ENCODE results near the gene PTPRG.

Gene PTPRG

DNA sequence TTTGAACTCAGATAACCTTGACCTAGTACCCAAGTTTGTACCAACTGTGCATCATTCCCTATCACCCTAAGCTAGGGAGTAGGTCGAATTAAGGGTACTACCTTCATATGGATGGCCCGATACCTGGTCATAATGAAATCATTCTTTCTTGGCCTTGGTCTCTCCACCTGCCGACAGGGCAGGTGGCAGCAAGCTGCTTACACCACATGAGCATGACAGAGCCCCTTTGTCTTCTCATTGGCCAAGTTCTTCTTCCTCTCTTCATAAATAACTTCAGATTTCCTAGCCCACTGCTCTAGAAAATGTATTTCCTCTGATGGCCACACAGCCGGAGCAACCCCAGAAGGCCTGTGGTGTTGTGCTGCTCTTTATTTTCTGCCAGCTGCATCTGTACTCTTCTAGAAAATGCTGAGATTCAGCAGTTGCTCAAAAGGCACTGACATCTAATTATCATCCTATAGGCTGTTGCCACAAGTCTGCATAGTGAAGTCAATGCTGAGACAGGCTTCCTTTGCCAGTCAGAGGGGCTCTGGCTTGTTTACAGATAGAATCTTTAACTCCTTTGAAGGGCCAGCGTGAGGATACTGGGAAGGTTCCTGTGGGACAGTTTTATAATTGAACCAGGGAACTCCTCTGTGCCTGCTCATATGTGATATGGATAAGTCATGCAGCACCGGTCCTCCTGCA lies 304.2 kb downstream of the PTPRG start:
- no peak for DNase-seq (ENCODE audit: low read depth)

- DNase-seq (ENCODE audit: low read depth): no peak
Observed at GRCh38 chr3:61866153-61866542, 304.8 kb downstream of the PTPRG start.

GRCh38 chr3:61866961-61867461 lies 305.6 kb downstream of the PTPRG start:
- DNase-seq (ENCODE audit: low read depth): no peak

- DNase-seq (ENCODE audit: low read depth): no peak
Observed at GRCh38 chr3:61868499-61868898, 307.1 kb downstream of the PTPRG start.

DNA sequence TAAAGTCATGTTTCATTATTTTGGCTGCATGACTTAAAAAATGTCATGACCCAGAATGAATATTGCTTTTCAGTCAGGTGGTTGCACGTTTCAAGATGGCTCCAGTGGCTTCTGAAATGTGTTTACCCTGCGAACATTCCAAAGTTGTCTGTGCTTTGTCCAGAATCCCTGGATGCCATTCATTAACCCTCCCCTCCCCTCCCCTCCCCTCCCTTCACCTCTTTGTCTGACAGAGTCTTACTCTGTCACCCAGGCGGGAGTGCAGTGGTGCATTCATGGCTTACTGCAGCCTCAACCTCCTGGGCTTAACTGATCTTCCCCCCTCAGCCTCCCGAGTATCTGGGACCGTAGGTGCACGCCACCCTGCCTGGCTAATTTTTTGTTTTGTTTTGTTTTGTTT lies 308.0 kb downstream of the PTPRG start:
- DNase-seq (ENCODE audit: low read depth): no peak

DNA sequence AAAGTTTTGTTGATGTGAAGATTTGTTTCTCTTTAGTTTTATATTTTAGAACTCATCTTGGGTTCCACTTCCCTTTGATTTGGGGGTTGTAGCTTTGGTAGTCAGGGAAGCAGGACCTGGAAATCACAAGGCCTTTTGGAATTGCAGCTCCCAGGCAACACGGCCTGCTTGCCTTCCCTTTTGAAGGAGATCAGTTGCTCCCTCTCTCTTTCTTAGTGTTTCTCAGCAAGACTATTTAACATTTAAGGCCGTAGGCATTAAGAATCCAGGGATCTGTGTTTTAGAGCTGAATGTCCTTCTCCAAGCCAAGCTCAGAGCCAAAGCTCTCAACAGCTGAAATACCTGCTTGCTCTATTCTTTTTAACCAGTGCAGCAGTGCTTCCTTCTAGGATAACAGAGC lies 310.3 kb downstream of the PTPRG start:
- DNase-seq (ENCODE audit: low read depth): no peak

DNA sequence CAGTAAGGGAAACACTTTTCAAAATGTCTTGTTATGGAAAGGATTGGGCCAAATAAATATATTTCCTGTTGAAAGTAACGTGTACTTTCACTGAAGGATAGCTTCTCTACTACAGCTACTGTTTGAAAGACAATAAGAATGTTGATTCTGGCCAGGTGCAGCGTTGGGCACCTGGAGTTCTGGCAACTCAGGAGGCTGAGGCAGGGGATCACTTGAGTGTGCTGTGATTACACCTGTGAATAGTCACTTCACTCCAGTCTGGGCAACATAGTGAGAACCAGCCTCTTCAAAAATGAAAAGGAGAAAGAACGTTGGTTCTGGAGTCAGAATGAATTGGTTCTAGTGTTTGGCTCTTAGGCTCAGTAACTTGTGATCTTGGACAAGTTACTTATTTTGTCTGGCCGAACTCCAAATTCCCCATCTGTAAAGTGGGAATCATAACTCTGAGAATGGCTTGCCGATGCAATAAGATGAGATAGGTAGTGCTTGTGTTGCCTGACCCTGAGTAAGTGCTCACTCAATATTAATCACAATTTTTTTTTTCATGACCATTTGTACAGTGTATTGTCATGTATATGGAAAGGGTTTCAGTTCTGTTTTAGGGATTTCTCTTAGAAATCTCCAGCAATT lies 310.8 kb downstream of the PTPRG start:
- no peak for DNase-seq (ENCODE audit: low read depth)

DNA sequence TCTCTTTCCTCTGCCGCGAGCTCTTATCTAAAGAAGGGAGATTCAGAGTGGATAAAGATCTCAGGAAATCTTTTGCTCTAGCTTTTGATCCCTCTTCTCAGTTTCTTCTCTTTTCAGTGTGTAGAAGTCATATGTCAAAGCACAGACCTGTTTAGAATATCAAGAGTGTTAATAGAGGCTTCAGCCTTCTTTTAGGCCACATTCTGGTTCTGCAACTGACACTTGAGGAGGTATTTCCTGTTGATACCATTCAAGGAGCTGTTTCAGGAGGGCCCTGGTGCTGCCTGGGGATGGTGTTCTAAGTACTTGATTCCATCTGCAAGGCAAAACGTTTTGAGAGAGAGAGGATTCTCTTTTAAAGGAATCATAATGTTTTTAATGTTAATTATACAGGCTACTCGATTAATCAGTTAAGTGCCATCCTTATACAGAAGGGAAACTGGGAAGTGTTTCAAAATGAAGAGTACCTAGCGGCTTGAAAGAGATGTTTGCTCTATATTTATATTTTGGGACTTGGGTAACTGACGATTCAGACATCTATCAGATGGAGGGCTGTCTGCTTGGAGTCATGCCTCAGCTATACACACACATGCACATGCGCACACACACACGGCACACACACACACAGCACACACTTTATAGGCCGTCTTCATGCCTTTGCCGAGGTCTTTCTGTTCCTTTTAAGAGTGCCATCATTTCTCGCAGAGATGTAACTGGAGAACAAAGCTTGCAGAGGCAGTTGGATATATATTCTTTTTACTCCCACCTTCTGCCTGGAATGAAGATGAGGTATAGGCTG lies 313.9 kb downstream of the PTPRG start:
- no peak for DNase-seq (ENCODE audit: low read depth)

GRCh38 chr3:61875976-61876671 lies 314.8 kb downstream of the PTPRG start:
- DNase-seq (ENCODE audit: low read depth): no peak

DNA sequence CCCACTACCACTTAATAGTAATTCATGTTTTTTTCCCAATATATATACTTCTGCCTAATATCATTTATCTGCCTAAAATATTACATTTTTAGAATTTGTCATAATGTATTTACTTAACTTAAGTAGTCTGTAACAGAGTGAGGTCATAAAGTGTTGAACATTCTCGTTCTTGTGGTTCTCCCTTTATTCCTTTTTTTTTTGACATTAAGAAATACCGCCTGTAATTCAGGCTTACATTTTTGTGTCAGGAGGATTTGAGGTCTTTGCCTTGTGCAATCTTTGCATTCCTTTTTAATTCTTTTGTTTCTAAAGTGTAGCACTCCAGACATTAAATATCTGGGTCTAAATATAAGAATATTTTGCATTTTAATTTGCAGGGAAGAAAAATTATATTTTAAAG lies 315.4 kb downstream of the PTPRG start:
- DNase-seq (ENCODE audit: low read depth): no peak

GRCh38 chr3:61877359-61878138 lies 316.2 kb downstream of the PTPRG start:
- no peak for DNase-seq (ENCODE audit: low read depth)

DNA sequence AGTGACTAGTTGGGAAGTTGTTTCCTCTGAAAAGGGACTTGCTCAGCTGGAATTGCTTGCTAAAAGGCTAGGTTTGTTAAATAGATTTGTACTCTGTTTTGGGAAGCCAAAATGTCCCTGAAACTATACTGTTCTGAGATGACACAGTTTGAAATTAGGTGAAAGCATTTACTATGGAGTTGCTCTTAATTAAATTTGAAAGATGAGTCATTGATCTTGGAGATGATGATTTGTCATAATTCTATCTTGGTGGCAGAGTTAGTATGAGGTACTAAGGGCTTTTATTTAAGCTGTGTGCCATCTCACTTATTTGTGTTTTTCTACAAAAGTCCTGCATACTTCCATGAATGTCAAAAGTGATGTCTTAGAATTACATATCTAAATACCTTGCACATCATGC lies 320.9 kb downstream of the PTPRG start:
- no peak for DNase-seq (ENCODE audit: low read depth)

DNA sequence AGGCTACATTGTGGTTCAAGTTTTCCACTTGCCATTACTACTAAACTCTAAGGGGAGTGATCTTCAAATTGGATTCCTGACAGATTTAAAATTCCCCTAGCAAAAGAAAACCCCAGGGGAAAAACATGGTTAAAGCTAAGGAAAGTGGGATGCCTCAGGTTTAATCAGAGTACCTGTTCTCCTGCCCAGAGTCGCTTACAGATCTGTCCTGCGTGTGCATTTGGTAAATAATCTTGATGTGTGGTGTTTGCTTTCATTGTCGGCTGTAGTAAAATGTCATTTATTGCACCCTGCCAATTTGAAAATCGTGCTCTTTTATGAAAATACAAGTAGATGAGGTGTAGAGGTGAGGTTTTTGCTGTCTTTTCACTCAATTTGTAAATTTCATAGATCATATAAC lies 323.4 kb downstream of the PTPRG start:
- no peak for DNase-seq (ENCODE audit: low read depth)

DNA sequence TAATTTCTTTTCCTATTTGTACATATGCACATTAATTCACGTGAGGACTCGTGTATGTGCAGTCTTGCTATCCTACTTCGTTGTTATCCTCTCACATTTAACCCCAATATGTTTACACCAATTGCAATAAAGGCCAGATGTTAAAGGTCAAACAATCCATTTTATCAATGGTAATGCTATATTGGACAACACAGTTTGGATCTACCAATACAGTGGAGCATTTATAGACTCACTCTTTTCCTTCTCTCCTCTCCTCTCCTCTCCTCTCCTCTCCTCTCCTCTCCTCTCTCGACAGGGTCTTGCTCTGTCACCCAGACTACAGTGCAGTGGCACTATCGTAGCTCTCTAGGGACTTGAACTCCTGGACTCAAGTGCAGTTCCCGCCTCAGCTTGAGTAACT lies 324.0 kb downstream of the PTPRG start:
- no peak for DNase-seq (ENCODE audit: low read depth)

DNA sequence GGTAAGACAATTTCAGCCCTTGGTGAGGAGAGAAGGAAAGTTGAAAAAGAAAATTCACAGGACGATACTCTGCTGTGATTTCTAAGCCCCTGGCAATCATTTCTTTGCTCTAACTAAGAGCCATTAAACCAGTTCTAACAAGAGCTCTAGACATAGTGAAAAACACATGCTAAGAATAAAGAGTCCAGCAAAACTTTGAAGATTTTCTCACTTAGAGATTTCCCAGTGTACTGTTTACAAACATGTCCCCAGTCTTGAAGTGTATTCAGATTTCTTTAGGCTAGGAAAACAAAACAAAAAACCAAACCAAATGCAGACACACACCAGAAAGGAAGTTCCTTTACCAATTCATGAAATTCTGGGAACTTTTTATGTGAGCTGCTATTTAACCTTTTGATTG lies 325.8 kb downstream of the PTPRG start:
- no peak for DNase-seq (ENCODE audit: low read depth)

DNA sequence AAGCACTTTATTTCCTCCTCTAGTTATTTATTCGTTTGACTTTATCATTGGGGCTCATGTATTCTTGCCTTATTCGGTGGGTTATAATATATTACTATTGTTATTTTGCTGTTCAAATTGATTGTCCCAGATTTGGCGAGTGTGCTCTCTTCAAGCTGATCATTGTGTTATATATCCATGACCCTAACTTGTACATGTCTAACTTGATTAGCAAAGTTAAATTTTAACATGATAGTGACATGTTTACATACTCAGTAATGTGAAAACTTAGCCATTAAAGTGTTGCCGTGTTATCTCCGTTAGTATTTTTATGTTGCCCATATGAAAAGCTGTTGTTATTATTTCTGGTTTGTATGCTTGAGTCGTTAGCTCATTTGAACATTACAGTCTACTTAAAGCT lies 327.9 kb downstream of the PTPRG start:
- DNase-seq (ENCODE audit: low read depth): no peak

DNA sequence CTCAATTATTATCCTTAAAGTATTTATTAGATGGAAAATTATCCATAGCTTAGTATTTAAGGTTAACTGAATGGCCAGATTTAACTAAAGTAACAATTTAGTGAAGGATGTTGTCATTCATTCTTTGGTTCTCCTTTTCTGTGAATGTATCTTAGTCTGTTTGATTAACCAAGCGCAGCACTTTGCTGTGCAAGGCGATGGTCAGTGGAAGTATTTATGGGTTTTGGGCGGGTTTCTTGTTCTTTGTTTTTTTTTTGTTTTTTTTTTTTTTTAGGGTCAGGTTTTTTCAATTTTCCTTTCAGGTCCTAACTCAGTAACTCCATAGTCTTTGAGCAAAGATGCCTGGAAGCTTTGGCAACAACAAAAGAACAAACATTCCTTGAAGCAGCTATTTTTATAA lies 328.8 kb downstream of the PTPRG start:
- no peak for DNase-seq (ENCODE audit: low read depth)

- no peak for DNase-seq (ENCODE audit: low read depth)
Observed at GRCh38 chr3:61890586-61890985, 329.2 kb downstream of the PTPRG start.

DNA sequence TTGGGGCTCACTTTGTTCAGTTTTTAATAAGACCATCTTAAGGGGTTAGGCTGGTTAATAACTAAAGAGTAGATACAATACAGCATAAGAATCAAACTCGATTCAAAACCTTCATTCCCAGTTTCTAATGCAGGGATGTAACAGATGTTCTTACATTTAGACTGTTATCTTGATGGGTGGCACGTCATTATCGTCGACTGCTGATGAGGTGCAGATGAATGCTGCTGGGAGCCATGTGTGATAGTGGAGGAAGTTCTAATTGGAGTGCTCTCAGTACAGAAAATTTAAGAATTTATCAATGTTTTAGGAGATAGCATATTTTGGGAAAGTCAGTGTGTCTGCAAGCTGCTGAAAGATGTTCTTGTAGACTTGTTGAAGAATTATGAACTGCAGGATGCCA lies 331.5 kb downstream of the PTPRG start:
- no peak for DNase-seq (ENCODE audit: low read depth)

DNA sequence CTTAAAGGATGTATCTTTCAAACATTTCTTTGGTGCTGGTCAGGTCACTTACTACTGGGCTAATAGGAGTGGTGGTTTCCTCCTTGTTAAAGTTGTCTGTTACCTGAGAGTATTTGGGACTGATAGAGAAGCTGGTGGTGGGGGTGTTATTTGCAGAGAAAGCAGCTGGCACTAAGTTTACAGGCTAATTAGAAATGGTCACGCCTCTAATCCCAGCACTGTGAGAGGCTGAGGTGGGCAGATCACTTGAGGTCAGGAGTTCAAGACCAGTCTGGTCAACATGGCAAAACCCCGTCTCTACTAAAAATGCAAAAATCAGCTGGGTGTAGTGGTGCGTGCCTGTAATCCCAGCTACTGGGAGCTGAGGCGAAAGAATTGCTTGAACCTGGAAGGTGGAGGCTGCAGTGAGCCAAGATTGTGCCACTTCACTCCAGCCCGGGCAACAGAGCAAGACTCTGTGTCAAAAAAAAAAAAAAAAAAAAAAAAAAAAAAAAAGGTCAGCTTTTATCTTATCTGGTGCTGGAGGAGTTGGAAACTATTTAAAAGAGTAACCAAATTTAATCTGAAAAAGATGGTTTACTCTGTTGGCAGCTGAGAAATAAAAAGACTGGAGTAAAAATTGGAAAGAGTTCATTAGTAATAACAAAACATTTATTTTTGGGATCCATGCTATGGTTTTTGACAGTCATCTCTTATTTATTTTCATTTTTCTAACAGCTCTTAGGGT lies 332.6 kb downstream of the PTPRG start:
- no peak for DNase-seq (ENCODE audit: low read depth)
